Gastroesophageal sphincter (tissue), 3 donors: ENCODE data around the gene KAZN.

Experiments used
- CTCF ChIP-seq, 4 experiments: fragments of 200-600 bp in 2 of 4; fragments of 450-650 bp in 2 of 4; sonication (generic) in 1 of 4; IDR thresholded peaks; one replicate each; pipeline ENCODE4 v1.5.1; 2017 to 2019; ENCODE audit warnings: antibody characterized with exemption in 4 of 4, mild to moderate bottlenecking in 2 of 4, moderate library complexity in 2 of 4
- EP300 ChIP-seq: sonication (generic); formaldehyde crosslinking; IDR thresholded peaks from one replicate; pipeline ENCODE4 v1.6.1; 2017; ENCODE audit warnings: antibody characterized with exemption, mild to moderate bottlenecking

- TF ChIP-seq CTCF (IDR thresholded peaks at IDR 0.05) (no peak), EP300 (no peak)
Measured at GRCh38 chr1:14661222-14661621, 62.7 kb downstream of the KAZN start.
